K562 (cell line): ENCODE results near the gene TMEM107. TPM values are rescaled to one million over a fixed set of nuclear protein-coding genes. Genes with fewer than 3 reads are reported as not detected.

Experiments
- BACH1 ChIP-seq: fragments of 200-800 bp; sonication (Bioruptor generic); IDR thresholded peaks from 2 replicates; pipeline ENCODE4 v1.6.1; 2016; ENCODE audit warnings: missing genetic modification characterization, missing compliant biosample characterization
- BCL6 ChIP-seq: fragments of 250-450 bp; sonication (Bioruptor Pico); IDR thresholded peaks from 2 replicates; pipeline ENCODE4 v1.4.0; 2020
- CEBPZ ChIP-seq: fragments of 150-350 bp; IDR thresholded peaks from 2 replicates; pipeline ENCODE4 v1.6.1; 2014; ENCODE audit warnings: low read depth, mild to moderate bottlenecking, low read length, borderline replicate concordance
- EGR1 ChIP-seq: fragments of 450-650 bp; conservative IDR thresholded peaks from 2 replicates; pipeline ENCODE4 v1.6.1; 2017; ENCODE audit warnings: mild to moderate bottlenecking
- FOXP1 ChIP-seq: sonication (generic); formaldehyde crosslinking; IDR thresholded peaks from 2 replicates; pipeline ENCODE4 v1.8.0; 2022; ENCODE audit warnings: mild to moderate bottlenecking, missing genetic modification reagents
- HDAC1 ChIP-seq, 2 experiments: fragments of 450-650 bp; IDR thresholded peaks; 2 replicates each; pipeline ENCODE4 v1.6.1; 2016 to 2017; ENCODE audit warnings: inconsistent platforms in 1 of 2, mild to moderate bottlenecking in 1 of 2, moderate library complexity in 1 of 2
- HMGN3 ChIP-seq: IDR thresholded peaks from 2 replicates; pipeline ENCODE4 v1.6.1; 2011; ENCODE audit warnings: borderline replicate concordance, low read depth, mild to moderate bottlenecking, mixed read lengths, low read length; ENCODE audit not compliant: insufficient read length; ENCODE audit errors: extremely low read depth
- HOXB6 ChIP-seq: fragments of 250-450 bp; sonication (Bioruptor Pico); IDR thresholded peaks from 2 replicates; pipeline ENCODE4 v1.5.1; 2022; ENCODE audit warnings: mild to moderate bottlenecking, borderline replicate concordance
- KAT7 ChIP-seq: sonication (generic); formaldehyde crosslinking; IDR thresholded peaks from 2 replicates; pipeline ENCODE4 v1.8.0; 2022; ENCODE audit warnings: missing genetic modification reagents, mild to moderate bottlenecking, borderline replicate concordance
- LARP7 ChIP-seq: fragments of 450-650 bp; IDR thresholded peaks from 2 replicates; pipeline ENCODE4 v1.6.1; 2016
- NEUROD1 ChIP-seq: fragments of 150-350 bp; IDR thresholded peaks from 2 replicates; pipeline ENCODE4 v1.6.1; 2014; ENCODE audit warnings: borderline replicate concordance, low read length, low read depth; ENCODE audit not compliant: partially characterized antibody
- RBM14 ChIP-seq: fragments of 200-400 bp; formaldehyde crosslinking; IDR thresholded peaks from 2 replicates; pipeline ENCODE4 v1.6.1; 2018; ENCODE audit warnings: low read depth, mild to moderate bottlenecking, low read length, moderate library complexity, borderline replicate concordance; ENCODE audit not compliant: insufficient read depth
- TGIF2 ChIP-seq: sonication (generic); formaldehyde crosslinking; IDR thresholded peaks from 2 replicates; pipeline ENCODE4 v1.8.1; 2022; ENCODE audit warnings: mild to moderate bottlenecking, missing genetic modification reagents, moderate library complexity
- TSC22D4 ChIP-seq: fragments of 450-650 bp; IDR thresholded peaks from 2 replicates; pipeline ENCODE4 v1.6.1; 2016; ENCODE audit warnings: missing genetic modification characterization, missing biosample characterization, control low read depth
- U2AF2 ChIP-seq: fragments of 200-400 bp; formaldehyde crosslinking; optimal IDR thresholded peaks from 2 replicates; pipeline ENCODE3; 2017; ENCODE audit warnings: low read depth, mild to moderate bottlenecking, low read length
- XRCC4 ChIP-seq: IDR thresholded peaks from one replicate; pipeline ENCODE4 v1.6.1; 2011; ENCODE audit not compliant: insufficient read depth, insufficient read length; ENCODE audit errors: extremely low read depth
- polyA plus RNA-seq, 8 experiments: library from polyadenylated mRNA; depleted of rRNA in 4 of 8; stranded (reverse) in 5 of 8; unstranded in 3 of 8; fragments of >200 nt; fragmentation: Nextera tagmentation in 2 of 8; fragmentation: Illumina TruSeq in 1 of 8; extraction: Ambion mirVana in 2 of 8; extraction: Trizol in 1 of 8; gene quantifications; 2 replicates each; pipeline versions ENCODE4 v1.2.1 to v1.2.3, GENCODE V29; 2011 to 2014; ENCODE audit warnings: inconsistent platforms in 1 of 8, missing spikeins in 1 of 8
- total RNA-seq, 7 experiments: library from RNA; depleted of rRNA in 6 of 7; stranded (reverse); fragments of >200 nt in 6 of 7; fragmentation: Illumina TruSeq in 2 of 7; extraction: Trizol in 2 of 7; gene quantifications; 2 replicates each; pipeline versions ENCODE4 v1.2.1 to v1.2.3, GENCODE V29; 2011 to 2021; ENCODE audit warnings: low replicate concordance in 1 of 7
- TF ChIP-seq, protein P1 (sequence below): fragments of 450-650 bp; IDR thresholded peaks from 2 replicates; pipeline ENCODE4 v1.6.1; 2018; ENCODE audit not compliant: partially characterized antibody
- TF ChIP-seq, protein P2 (sequence below): fragments of 450-650 bp; formaldehyde crosslinking; IDR thresholded peaks from 2 replicates; pipeline ENCODE4 v1.4.0; 2022; ENCODE audit warnings: missing genetic modification characterization
- TF ChIP-seq, protein P3 (sequence below): IDR thresholded peaks from 2 replicates; pipeline ENCODE4 v1.6.1; 2011; ENCODE audit not compliant: insufficient read length; ENCODE audit errors: extremely low read depth

TMEM107 gene
- total and polyA plus RNA-seq, 9 of the 15 experiments (the other 6 are each of a cell fraction or from before 2014, with no cell fraction given): 7.1 to 26.2 (median 16.9) TPM

DNA sequence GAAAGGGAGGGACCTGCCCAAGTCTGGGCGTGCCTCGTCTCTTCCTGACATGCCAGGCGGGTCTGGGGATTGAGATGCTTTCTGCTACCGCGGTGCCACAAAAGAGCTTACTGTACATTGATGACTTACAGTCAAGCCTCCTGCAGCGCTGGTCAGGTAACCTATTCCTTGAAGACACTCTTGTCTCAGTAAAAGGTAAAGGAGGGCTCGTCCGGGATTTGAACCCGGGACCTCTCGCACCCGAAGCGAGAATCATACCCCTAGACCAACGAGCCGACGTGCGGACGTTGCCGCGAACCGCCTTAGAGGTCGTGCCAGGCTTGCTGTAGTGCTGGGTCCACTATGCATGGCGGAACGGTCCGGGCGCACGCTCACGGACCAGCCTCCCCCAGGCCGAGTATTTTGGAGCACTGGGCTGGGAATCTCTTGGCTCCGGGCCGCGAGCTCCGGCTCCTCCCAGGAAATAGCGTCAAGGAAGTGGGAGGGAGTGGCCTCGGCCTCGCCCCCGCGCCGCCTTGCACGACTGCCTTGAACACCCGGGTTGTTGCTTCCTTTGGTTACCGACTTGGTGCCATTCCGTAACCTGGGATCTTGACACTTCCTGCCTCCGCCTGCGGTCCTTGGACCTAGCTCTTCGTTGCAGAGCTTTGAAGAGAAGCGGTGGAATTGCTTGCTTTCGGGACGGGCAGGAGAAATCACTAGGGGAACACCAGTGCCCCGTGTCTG, 46.6 kb upstream of the TMEM107 start (continued):
- peak; percentile 93 for TF ChIP-seq EGR1
- TF ChIP-seq CEBPZ: no peak
- no peak for TF ChIP-seq RBM14
- TF ChIP-seq, protein P1, sequence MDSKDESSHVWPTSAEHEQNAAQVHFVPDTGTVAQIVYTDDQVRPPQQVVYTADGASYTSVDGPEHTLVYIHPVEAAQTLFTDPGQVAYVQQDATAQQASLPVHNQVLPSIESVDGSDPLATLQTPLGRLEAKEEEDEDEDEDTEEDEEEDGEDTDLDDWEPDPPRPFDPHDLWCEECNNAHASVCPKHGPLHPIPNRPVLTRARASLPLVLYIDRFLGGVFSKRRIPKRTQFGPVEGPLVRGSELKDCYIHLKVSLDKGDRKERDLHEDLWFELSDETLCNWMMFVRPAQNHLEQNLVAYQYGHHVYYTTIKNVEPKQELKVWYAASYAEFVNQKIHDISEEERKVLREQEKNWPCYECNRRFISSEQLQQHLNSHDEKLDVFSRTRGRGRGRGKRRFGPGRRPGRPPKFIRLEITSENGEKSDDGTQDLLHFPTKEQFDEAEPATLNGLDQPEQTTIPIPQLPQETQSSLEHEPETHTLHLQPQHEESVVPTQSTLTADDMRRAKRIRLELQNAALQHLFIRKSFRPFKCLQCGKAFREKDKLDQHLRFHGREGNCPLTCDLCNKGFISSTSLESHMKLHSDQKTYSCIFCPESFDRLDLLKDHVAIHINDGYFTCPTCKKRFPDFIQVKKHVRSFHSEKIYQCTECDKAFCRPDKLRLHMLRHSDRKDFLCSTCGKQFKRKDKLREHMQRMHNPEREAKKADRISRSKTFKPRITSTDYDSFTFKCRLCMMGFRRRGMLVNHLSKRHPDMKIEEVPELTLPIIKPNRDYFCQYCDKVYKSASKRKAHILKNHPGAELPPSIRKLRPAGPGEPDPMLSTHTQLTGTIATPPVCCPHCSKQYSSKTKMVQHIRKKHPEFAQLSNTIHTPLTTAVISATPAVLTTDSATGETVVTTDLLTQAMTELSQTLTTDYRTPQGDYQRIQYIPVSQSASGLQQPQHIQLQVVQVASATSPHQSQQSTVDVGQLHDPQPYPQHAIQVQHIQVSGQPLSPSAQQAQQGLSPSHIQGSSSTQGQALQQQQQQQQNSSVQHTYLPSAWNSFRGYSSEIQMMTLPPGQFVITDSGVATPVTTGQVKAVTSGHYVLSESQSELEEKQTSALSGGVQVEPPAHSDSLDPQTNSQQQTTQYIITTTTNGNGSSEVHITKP: no peak
- TF ChIP-seq BACH1 (tag): no peak
- TF ChIP-seq, protein P2, sequence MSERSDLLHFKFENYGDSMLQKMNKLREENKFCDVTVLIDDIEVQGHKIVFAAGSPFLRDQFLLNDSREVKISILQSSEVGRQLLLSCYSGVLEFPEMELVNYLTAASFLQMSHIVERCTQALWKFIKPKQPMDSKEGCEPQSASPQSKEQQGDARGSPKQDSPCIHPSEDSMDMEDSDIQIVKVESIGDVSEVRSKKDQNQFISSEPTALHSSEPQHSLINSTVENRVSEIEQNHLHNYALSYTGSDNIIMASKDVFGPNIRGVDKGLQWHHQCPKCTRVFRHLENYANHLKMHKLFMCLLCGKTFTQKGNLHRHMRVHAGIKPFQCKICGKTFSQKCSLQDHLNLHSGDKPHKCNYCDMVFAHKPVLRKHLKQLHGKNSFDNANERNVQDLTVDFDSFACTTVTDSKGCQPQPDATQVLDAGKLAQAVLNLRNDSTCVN: no peak
- TF ChIP-seq, protein P3, sequence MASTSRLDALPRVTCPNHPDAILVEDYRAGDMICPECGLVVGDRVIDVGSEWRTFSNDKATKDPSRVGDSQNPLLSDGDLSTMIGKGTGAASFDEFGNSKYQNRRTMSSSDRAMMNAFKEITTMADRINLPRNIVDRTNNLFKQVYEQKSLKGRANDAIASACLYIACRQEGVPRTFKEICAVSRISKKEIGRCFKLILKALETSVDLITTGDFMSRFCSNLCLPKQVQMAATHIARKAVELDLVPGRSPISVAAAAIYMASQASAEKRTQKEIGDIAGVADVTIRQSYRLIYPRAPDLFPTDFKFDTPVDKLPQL: no peak
- no peak for TF ChIP-seq U2AF2
- no peak for TF ChIP-seq NEUROD1
- TF ChIP-seq KAT7 (CRISPR knock-in tag): peak; percentile 30; the same call in 1 of the 2 replicates
- no peak for TF ChIP-seq BCL6
- no peak for TF ChIP-seq TGIF2 (CRISPR knock-in tag)
- TF ChIP-seq HMGN3: no peak
- TF ChIP-seq TSC22D4 (tag): no peak
- TF ChIP-seq LARP7: no peak
- TF ChIP-seq FOXP1: no peak; the same call in 1 of the 2 replicates
- TF ChIP-seq HOXB6 (CRISPR knock-in tag): no peak
- no peak for TF ChIP-seq XRCC4
- peak in 1 of 2 experiments; percentile 90; a peak in 2 of 4 replicates for TF ChIP-seq HDAC1 (IDR thresholded peaks at IDR 0.05)
